Heart left ventricle (tissue), 16 donors: ENCODE results near the gene CHAD. TPM values are rescaled to one million over a fixed set of nuclear protein-coding genes. Genes with fewer than 3 reads are reported as not detected.

Experiments
- ATAC-seq, 4 donors: fragments of 200-7000 bp; cut with Tn5 transposase; one replicate each; pipeline ENCODE4 v1.9.1; 2020 to 2022; ENCODE audit warnings: moderate library complexity in 4 of 4, mild to moderate bottlenecking in 3 of 4, moderate number of reproducible peaks in 1 of 4
- DNase-seq, 5 donors: peaks; one replicate each; pipeline ENCODE4 v3.0.0-alpha.2; 2020
- H3K27ac ChIP-seq, 12 donors: fragments of 200-600 bp; sonication (generic) in 4 of 12; one replicate each; pipeline versions ENCODE4 v1.5.0 to v1.8.0; 2016 to 2022; ENCODE audit warnings: mild to moderate bottlenecking in 2 of 12
- H3K27me3 ChIP-seq, 9 donors: fragments of 200-600 bp; sonication (generic) in 2 of 9; one replicate each; pipeline versions ENCODE4 v1.5.1 to v1.8.0; 2016 to 2022; ENCODE audit warnings: mild to moderate bottlenecking in 3 of 9
- H3K36me3 ChIP-seq, 9 donors: fragments of 200-600 bp; sonication (generic) in 2 of 9; one replicate each; pipeline versions ENCODE4 v1.5.0 to v1.8.0; 2018 to 2022; ENCODE audit warnings: mild to moderate bottlenecking in 2 of 9
- H3K4me1 ChIP-seq, 12 donors: fragments of 200-600 bp; sonication (generic) in 4 of 12; one replicate each; pipeline versions ENCODE4 v1.5.0 to v1.8.0; 2016 to 2022; ENCODE audit warnings: mild to moderate bottlenecking in 3 of 12
- H3K4me3 ChIP-seq, 12 donors: fragments of 200-600 bp; sonication (generic) in 4 of 12; one replicate each; pipeline versions ENCODE4 v1.5.0 to v1.8.0; 2017 to 2022; ENCODE audit warnings: mild to moderate bottlenecking in 9 of 12, moderate library complexity in 4 of 12
- H3K9me3 ChIP-seq, 12 donors: fragments of 200-600 bp; sonication (generic) in 4 of 12; one replicate each; pipeline versions ENCODE4 v1.5.0 to v1.8.0; 2016 to 2022; ENCODE audit warnings: mild to moderate bottlenecking in 1 of 12
- POLR2A ChIP-seq, 2 donors: fragments of 450-650 bp; IDR thresholded peaks; one replicate each; pipeline ENCODE4 v1.6.1; 2017; ENCODE audit warnings: antibody characterized with exemption in 2 of 2, mild to moderate bottlenecking in 2 of 2, moderate library complexity in 2 of 2
- WGBS, 4 donors: extraction: QIAGEN DNeasy Blood & Tissue Kit in 2 of 4; methylation state at CpG; one replicate each; pipeline versions ENCODE4 v1.1.5 to v1.1.7; 2013 to 2018; 5-methylcytosine and 5-hydroxymethylcytosine counted together
- intact Hi-C, 10 donors: fragments of 100-400 bp; cut with DNase I; formaldehyde crosslinking; loops; one replicate each; pipeline versions ENCODE4 v1.11.1 to v1.14.2; 2022
- polyA plus RNA-seq, 2 donors: library from polyadenylated mRNA; stranded (reverse); fragments of 200-250 nt; gene quantifications; one replicate each; pipeline ENCODE4 v1.2.3, GENCODE V29; 2013
- total RNA-seq, 9 donors: library from RNA; depleted of rRNA in 2 of 9; stranded (reverse); fragments of >200 nt in 2 of 9; fragmentation: NEBNext Ultra II Directional in 3 of 9; extraction: Animal tissue kit (Norgen Biotek cat#: 25700) in 3 of 9; gene quantifications; one replicate each; pipeline versions ENCODE4 v1.1.0 to v1.2.4, GENCODE V29; 2016 to 2023
- TF ChIP-seq, protein P1 (sequence below), 12 donors: fragments of 200-600 bp; sonication (generic) in 4 of 12; IDR thresholded peaks; one replicate each; pipeline versions ENCODE4 v1.5.0 to v1.8.0; 2018 to 2022; ENCODE audit warnings: antibody characterized with exemption in 12 of 12, mild to moderate bottlenecking in 5 of 12
- donor health status: ischemic (EF 13 %, LVEDD 7.1; RV severe dilation, severe dysfunction).
- donor health status: healthy with polysubstance abuse.
- donor health status: DM: no; HTN: yes; CAD: no.
- donor health status: DM: no; HTN: no; CAD: no.
- donor health status: ischemic (EF 25% LVEDD 6.9; RV normal size, moderate dysfunction).
- donor health status: ischemic (EF 25% LVEDD 5.7; RV mildly dilated, moderate dysfunction).
- donor health status: healthy.
- donor health status: DM: yes; HTN: yes; CAD: no.
- donor health status: ischemic (EF 35%, LVEDD 5.7; RV mildly dilated, moderate dysfunction).
- donor health status: nonischemic (EF 11% LVEDD 7.7; RV severe dilation, severe dysfunction).
- donor health status: DM: yes; HTN: yes; CAD: no.
- donor health status: PGD.
- donor health status: ischemic (EF 29% LVEDD 5.4; RV normal size, mild dysfunction).
- donor health status: nonischemic (EF 23%, LVEDD 6.1; RV moderate dilation, normal function).

The CHAD gene
- total and polyA plus RNA-seq, 11 donors = 0.15 to 0.27 (median 0.15) TPM; not detected in 8

DNA sequence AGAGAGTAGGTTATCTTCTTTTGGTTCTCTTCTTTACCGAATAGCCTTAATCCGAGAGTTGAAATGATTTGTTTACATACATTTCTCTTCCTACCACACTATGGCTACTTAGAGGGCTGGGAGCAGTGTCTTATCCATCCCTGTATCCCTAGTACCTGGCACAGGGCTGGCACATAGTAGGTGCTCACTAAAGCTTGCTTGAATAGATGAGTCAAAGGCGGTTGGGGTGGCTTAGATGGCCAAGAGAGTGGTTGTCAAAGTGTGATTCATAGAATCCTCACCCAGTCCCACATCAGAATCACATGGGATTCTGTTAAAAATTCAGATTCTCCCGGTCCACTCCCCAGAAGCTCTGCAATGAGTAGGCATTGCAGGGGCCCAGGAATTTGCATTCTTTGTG is 11.1 kb downstream of the CHAD start:
- ATAC-seq (no peak), DNase-seq (no peak)
- H3K36me3 ChIP-seq = peaks cover 0 to 3% (median 0%) of the 10 kb centered on the region in 9 donors
- TF ChIP-seq POLR2A (IDR thresholded peaks at IDR 0.05) = no peak
- TF ChIP-seq, protein P1, sequence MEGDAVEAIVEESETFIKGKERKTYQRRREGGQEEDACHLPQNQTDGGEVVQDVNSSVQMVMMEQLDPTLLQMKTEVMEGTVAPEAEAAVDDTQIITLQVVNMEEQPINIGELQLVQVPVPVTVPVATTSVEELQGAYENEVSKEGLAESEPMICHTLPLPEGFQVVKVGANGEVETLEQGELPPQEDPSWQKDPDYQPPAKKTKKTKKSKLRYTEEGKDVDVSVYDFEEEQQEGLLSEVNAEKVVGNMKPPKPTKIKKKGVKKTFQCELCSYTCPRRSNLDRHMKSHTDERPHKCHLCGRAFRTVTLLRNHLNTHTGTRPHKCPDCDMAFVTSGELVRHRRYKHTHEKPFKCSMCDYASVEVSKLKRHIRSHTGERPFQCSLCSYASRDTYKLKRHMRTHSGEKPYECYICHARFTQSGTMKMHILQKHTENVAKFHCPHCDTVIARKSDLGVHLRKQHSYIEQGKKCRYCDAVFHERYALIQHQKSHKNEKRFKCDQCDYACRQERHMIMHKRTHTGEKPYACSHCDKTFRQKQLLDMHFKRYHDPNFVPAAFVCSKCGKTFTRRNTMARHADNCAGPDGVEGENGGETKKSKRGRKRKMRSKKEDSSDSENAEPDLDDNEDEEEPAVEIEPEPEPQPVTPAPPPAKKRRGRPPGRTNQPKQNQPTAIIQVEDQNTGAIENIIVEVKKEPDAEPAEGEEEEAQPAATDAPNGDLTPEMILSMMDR (IDR thresholded peaks at IDR 0.05) = no peak
- no peaks in the 10 kb centered on the region for H3K27me3 ChIP-seq
- intact Hi-C loops = no loop called here
- H3K4me1 ChIP-seq = no peaks in the 10 kb centered on the region
- 96 to 98% (median 96%) methylated on average over 4 of the region's 4 CpGs for WGBS, 4 donors
- H3K9me3 ChIP-seq = no peaks in the 10 kb centered on the region
- H3K4me3 ChIP-seq = no peak overlapping the region
- no peak overlapping the region for H3K27ac ChIP-seq

DNA sequence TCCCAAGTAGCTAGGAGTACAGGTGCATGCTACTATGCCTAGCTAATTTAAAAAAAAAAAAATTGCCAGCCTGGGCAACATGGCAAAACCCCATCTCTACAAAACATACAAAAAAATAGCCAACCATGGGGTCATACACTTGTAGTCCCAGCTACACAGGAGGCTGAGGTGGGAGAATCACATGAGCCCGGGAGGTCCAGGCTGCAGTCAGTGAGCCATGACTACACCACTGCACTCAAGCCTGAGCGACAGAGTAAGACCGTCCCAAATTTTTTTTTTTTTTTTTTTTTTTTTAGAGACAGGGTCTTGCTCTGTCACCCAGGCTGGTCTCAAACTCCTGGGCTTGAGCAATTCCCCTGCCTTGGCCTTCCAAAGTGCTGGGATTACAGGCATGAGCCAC is 14.8 kb downstream of the CHAD start:
- intact Hi-C loops = no loop called here
- 93 to 97% (median 95%) methylated on average over 3 of the region's 3 CpGs for WGBS, 4 donors
- no peak for ATAC-seq
- Histone ChIP-seq H3K36me3 (no peaks in the 10 kb centered on the region), H3K9me3 (no peaks in the 10 kb centered on the region), H3K4me1 (no peaks in the 10 kb centered on the region), H3K27ac (no peak overlapping the region), H3K4me3 (no peak overlapping the region), H3K27me3 (no peaks in the 10 kb centered on the region)
- DNase-seq = no peak
- TF ChIP-seq POLR2A (IDR thresholded peaks at IDR 0.05) = no peak
- TF ChIP-seq, protein P1 (IDR thresholded peaks at IDR 0.05) = no peak

DNA sequence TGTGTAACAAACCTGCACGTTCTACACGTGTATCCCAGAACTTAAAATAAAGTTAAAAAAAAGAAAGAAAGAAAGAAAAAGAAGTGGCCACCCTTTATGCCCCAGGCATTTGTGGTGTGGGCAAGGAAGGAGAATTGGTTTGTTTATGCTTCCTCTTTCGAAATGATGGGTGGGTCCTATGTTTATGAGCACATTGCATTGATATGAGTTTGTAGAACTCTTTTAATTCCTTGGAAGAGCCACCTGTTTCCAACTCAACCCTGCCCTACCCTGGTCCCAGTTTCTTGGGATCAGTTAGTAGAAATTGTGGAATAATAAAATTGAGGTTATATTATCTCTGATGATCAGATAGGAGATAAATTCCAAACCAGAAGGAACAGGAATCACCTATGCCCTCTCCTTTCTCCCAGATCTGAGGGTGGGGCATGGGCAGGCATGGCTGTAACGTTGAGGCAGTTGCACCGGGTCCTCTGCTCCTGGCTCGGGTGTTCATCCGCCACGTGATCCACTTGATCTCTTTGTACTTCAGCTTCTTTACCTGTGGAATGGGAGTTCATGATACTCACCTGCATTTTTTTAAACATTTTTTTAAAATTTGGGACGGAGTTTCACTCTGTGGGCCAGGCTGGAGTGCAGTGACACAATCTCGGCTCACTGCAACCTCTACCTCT is 15.9 kb downstream of the CHAD start:
- no peak overlapping the region for H3K27ac ChIP-seq
- no peak overlapping the region for H3K4me3 ChIP-seq
- no peaks in the 10 kb centered on the region for H3K27me3 ChIP-seq
- 87 to 93% (median 91%) methylated on average over 10 of the region's 10 CpGs for WGBS, 4 donors
- no peaks in the 10 kb centered on the region for H3K36me3 ChIP-seq
- intact Hi-C loops = no loop called here
- no peak for DNase-seq
- no peaks in the 10 kb centered on the region for H3K9me3 ChIP-seq
- TF ChIP-seq POLR2A (IDR thresholded peaks at IDR 0.05) = no peak
- TF ChIP-seq, protein P1 (IDR thresholded peaks at IDR 0.05) = no peak
- H3K4me1 ChIP-seq = peaks cover 0 to 8% (median 0%) of the 10 kb centered on the region in 12 donors
- ATAC-seq = no peak

DNA sequence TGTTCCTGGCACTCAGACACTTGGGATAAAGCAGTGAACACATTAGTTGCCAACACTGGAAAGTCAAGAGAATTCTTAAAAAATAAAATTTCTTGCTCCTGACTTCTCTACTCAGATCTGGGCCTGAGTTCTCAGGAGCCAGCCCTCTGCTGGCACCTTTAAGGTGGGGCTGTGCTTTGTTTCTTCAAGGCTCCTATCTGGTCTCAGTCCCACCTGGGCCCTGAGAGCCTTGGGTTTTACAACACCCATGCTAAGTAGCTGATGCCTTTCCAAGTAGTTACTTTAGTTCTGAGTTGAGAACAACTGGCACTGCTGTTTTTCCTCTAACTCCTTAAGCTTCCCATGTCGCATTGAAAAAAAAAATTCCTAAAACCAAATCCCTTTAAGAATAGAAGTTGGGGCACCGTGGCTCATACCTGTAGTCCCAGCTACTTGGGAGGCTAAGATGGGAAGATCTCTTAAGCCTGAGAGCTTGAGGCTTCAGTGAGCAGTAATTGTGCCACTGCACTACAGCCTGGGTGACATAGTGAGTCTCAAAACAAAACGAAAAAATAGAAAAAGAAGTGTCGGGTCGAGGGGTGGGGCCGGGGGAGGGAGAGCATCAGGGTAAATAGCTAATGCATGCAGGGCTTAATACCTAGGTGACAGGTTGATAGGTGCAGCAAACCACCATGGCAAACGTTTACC is 16.6 kb downstream of the CHAD start:
- Histone ChIP-seq H3K4me3 (no peak overlapping the region), H3K27me3 (no peaks in the 10 kb centered on the region), H3K27ac (no peak overlapping the region), H3K9me3 (no peaks in the 10 kb centered on the region), H3K36me3 (no peaks in the 10 kb centered on the region), H3K4me1 (peaks cover 0 to 9% (median 0%) of the 10 kb centered on the region in 12 donors)
- intact Hi-C loops = no loop called here
- WGBS, 4 donors = 81 to 84% (median 82%) methylated on average over 7 of the region's 7 CpGs
- ATAC-seq (no peak), DNase-seq (no peak)
- no peak for TF ChIP-seq POLR2A (IDR thresholded peaks at IDR 0.05)
- TF ChIP-seq, protein P1 (IDR thresholded peaks at IDR 0.05) = no peak
